GM10248 (cell line): Measurements from ENCODE around the gene SAMD4A.

ENCODE experiments used
- CTCF ChIA-PET: fragments of 300-600 bp; sonication (Branson Sonifier 250); formaldehyde crosslinking; extraction: SDS; loops from one replicate; lab custom pipeline; 2021; ENCODE audit warnings: antibody characterized with exemption; lab: Yijun Ruan, JAX
- POLR2A ChIA-PET: fragments of 350-650 bp; sonication (Branson Sonifier 250); formaldehyde crosslinking; extraction: SDS; loops from one replicate; lab custom pipeline; 2020; ENCODE audit warnings: antibody characterized with exemption; lab: Yijun Ruan, JAX
- DNase-seq: peaks from one replicate; pipeline ENCODE4 v3.0.0; 2012; ENCODE audit errors: extremely low spot score
- TF ChIP-seq, protein P1 (sequence below): IDR thresholded peaks from 2 replicates; pipeline ENCODE4 v1.5.1; 2012; ENCODE audit warnings: mild to moderate bottlenecking, low read depth; ENCODE audit errors: extremely low read depth, missing control alignments, control extremely low read depth

The SAMD4A gene

DNA sequence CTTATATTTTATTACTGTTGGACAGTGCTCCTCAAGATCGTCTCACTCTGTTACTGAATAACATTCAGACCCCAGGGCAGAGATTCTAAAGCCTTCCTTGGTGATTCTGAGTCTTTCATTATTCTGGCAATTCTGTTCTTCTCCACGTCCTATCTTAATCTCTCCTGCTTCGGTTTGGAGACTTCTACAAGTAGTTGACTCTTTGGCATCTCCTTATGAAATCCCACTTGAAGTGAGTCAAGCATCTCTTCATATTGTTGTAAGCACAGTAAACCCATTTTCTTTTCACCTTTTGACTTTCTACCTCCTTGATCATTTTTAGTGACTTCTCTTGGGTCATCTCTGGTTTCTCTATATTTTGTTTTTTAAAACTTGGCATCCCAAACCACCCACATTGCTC lies 132.8 kb downstream of the SAMD4A start:
- CTCF ChIA-PET: interaction anchor here (0.9 to 3.3 kb wide), 9 partner anchors 9 to 136 kb away, joined by 3 to 31 read pairs (median 4); no protein-coding TSS in a partner anchor
- POLR2A ChIA-PET: no interaction called here
- DNase-seq: no peak
- TF ChIP-seq, protein P1, sequence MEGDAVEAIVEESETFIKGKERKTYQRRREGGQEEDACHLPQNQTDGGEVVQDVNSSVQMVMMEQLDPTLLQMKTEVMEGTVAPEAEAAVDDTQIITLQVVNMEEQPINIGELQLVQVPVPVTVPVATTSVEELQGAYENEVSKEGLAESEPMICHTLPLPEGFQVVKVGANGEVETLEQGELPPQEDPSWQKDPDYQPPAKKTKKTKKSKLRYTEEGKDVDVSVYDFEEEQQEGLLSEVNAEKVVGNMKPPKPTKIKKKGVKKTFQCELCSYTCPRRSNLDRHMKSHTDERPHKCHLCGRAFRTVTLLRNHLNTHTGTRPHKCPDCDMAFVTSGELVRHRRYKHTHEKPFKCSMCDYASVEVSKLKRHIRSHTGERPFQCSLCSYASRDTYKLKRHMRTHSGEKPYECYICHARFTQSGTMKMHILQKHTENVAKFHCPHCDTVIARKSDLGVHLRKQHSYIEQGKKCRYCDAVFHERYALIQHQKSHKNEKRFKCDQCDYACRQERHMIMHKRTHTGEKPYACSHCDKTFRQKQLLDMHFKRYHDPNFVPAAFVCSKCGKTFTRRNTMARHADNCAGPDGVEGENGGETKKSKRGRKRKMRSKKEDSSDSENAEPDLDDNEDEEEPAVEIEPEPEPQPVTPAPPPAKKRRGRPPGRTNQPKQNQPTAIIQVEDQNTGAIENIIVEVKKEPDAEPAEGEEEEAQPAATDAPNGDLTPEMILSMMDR: no peak

DNA sequence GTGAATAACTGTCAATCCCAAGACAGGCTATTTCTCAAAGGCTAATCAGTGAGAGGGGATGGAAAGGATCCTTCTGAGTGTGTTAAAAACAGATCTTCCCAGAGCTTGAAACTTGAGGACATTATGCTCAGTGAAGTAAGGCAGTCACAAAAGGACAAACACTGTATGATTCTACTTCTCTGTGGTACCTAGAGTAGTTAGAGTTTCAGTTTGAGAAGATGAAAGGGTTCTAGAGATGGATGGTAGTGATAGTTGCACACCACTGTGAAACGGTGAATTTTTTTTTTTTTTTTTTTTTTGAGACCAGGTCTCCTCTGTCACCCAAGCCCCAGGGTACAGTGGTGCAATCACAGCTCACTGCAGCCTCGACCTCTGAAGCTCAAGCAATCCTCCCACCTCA lies 133.8 kb downstream of the SAMD4A start:
- TF ChIP-seq, protein P1: no peak
- CTCF ChIA-PET: interaction anchor here (0.7 to 3.3 kb wide), 12 partner anchors 10 to 137 kb away, joined by 3 to 31 read pairs (median 4); no protein-coding TSS in a partner anchor
- DNase-seq: no peak
- POLR2A ChIA-PET: no interaction called here

DNA sequence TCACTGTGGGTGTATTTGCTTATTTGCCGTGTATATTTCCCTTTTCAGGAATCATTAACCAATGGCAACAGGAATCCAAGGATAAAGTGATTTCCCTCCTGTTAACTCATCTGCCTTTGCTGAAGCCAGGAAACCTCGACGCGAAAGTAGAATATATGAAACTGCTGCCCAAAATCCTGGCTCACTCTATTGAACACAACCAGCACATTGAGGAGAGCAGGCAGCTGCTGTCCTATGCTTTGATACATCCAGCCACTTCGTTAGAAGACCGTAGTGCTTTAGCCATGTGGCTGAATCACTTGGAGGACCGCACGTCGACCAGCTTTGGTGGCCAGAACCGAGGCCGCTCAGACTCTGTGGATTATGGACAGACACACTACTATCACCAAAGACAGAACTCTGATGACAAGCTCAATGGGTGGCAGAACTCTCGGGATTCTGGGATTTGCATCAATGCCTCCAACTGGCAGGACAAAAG lies 135.1 kb downstream of the SAMD4A start:
- ChIA-PET CTCF (interaction anchor here (1.6 to 3.3 kb wide), 2 partner anchors 12 to 138 kb away, joined by 4 to 31 read pairs; no protein-coding TSS in a partner anchor), POLR2A (no interaction called here)
- TF ChIP-seq, protein P1: no peak
- no peak for DNase-seq

DNA sequence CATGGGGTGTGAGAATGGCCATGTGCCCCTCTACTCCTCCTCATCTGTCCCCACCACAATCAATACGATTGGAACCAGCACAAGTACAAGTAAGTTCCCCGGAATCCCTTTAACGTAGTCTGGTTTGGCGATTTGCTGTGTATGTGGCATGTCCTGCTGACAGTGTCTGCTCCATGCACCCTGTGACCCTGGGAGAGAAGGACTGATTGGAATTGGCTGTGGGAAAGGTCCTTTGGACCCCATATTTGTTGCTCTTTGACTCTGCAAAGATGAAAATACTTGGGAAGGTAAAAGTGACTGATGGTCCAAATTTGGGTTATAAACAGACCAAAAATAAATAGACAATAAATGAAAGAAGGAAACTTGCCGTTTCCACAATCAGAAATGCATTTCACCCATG lies 135.6 kb downstream of the SAMD4A start:
- ChIA-PET CTCF (interaction anchor here (1.6 to 3.3 kb wide), 2 partner anchors 12 to 138 kb away, joined by 4 to 31 read pairs; no protein-coding TSS in a partner anchor), POLR2A (no interaction called here)
- TF ChIP-seq, protein P1: no peak
- no peak for DNase-seq

DNA sequence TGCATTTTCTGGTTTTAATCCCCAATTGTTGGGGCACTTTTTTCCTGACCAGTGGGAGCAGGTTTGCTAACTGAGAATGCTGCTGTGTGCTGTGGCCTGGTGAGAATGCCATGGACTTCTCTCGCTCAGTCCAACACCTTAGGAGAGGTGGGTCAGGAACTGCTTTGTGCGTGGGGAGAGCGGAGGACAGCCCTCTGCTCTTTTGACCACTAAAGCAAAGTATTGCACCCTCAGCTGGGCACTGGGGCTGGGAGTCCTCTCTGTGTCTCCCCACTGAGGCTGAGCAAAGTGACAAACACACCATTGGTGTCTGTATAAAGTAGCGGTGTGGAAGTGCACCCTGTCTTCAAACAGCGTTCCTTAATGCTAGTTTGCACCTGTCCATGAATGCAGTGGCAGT lies 136.2 kb downstream of the SAMD4A start:
- no peak for DNase-seq
- ChIA-PET CTCF (no interaction called here), POLR2A (no interaction called here)
- TF ChIP-seq, protein P1: no peak

DNA sequence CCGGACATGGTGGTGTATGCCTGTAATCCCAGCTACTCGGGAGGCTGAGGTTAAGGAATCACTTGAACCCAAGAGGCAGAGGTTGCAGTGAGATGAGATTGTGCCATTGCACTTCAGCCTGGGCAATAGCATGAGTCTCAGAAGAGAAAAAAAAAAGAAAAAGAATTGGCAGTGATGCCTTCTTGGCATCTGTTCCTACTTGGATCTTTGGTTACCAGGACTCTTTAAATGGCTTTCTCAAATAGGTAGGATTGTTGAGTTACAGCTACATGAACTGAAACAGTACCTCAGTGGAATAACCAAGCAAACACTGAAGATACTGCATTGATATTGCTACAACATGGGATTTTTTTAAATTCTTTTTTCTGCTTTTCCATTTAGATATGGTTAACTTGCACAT lies 136.8 kb downstream of the SAMD4A start:
- no peak for DNase-seq
- TF ChIP-seq, protein P1: no peak
- ChIA-PET CTCF (interaction anchor here (1.3 kb wide), 1 partner anchor 20 kb away, joined by 3 read pairs; no protein-coding TSS in a partner anchor), POLR2A (no interaction called here)
